ENCODE results near the gene ARHGAP42. TPM values are rescaled to one million over a fixed set of nuclear protein-coding genes. Genes with fewer than 3 reads are reported as not detected.

The ARHGAP42 gene
- total and polyA plus RNA-seq, 10 of the 15 experiments (the other 5 are each of a cell fraction or from before 2014, with no cell fraction given) = 1.8 to 6.3 (median 3.2) TPM

GRCh38 chr11:100769617-100770016 is 82.5 kb downstream of the ARHGAP42 start (continued):
- TF ChIP-seq SUZ12 (IDR thresholded peaks at IDR 0.05; ENCODE audit: unreplicated experiment) (no peak), ZNF687 (IDR thresholded peaks at IDR 0.05) (no peak), MXI1 (IDR thresholded peaks at IDR 0.05; ENCODE audit: low read depth, low read length) (no peak)

GRCh38 chr11:100774132-100774531 is 87.0 kb downstream of the ARHGAP42 start:
- Histone ChIP-seq H3K9ac (ENCODE audit: control insufficient read depth, insufficient read depth, low read length) (no peak overlapping the region), H3K4me1 (ENCODE audit: control insufficient read depth, insufficient read depth, low read length) (no peaks in the 10 kb centered on the region), H2AFZ (ENCODE audit: control insufficient read depth, low read depth, low read length) (no peak overlapping the region), H4K20me1 (ENCODE audit: control insufficient read depth, insufficient read depth) (no peaks in the 10 kb centered on the region), H3K27ac (ENCODE audit: control insufficient read depth, insufficient read depth) (no peak overlapping the region), H3K4me3 (no peak overlapping the region), H3K79me2 (ENCODE audit: control insufficient read depth, insufficient read depth, low read length) (no peaks in the 10 kb centered on the region), H3K36me3 (ENCODE audit: control insufficient read depth in 2 of 2, insufficient read depth in 2 of 2, low read length in 1 of 2) (no peaks in the 10 kb centered on the region), H3K27me3 (replicated peaks in 1 of 2; ENCODE audit: control insufficient read depth in 2 of 2, insufficient read depth in 2 of 2, low read length in 1 of 2) (no peaks in the 10 kb centered on the region), H3K4me2 (ENCODE audit: control insufficient read depth, insufficient read depth) (no peak overlapping the region), H3K9me3 (replicated peaks; ENCODE audit: control insufficient read depth, insufficient read depth, low read length) (no peaks in the 10 kb centered on the region)
- SMC1A ChIA-PET (ENCODE audit: uncharacterized antibody, unreplicated experiment) = interaction anchor here (0.6 to 1.1 kb wide), 2 partner anchors 29 to 51 kb away, joined by 3 read pairs; no protein-coding TSS in a partner anchor
- intact Hi-C loops (cut with micrococcal nuclease; ENCODE audit: unreplicated experiment) = no loop called here
- POLR2A ChIA-PET = no interaction called here
- no TSS peak for BruUV-seq (replicated peaks)
- DNase-seq (ENCODE audit: low read depth, low spot score) = no peak
- CTCF ChIA-PET = interaction anchor here (0.5 to 0.8 kb wide), 2 partner anchors 10 to 54 kb away, joined by 3 to 4 read pairs; no protein-coding TSS in a partner anchor
- WGBS (ENCODE audit: insufficient coverage, insufficient replicate concordance, low lambda C conversion rate, missing lambda C conversion rate) = 79% methylated on average over 7 of the region's 7 CpGs
- FAIRE-seq = no peak
- no peak for ATAC-seq
- RAD21 ChIA-PET (ENCODE audit: unreplicated experiment) = no interaction called here
- in situ Hi-C loops (cut with MboI) = no loop called here
- TF ChIP-seq ZBTB4 (CRISPR knock-in tag; IDR thresholded peaks at IDR 0.05) (no peak), CBX5 (IDR thresholded peaks at IDR 0.05; ENCODE audit: low read depth) (no peak), MTA3 (IDR thresholded peaks at IDR 0.05; ENCODE audit: borderline replicate concordance, low read length) (no peak), ZBTB40 (IDR thresholded peaks at IDR 0.05; ENCODE audit: borderline replicate concordance) (no peak), FOXM1 (IDR thresholded peaks at IDR 0.05; ENCODE audit: low read depth, low read length) (no peak), ZNF24 (IDR thresholded peaks at IDR 0.05) (no peak), TCF7 (IDR thresholded peaks at IDR 0.05; ENCODE audit: borderline replicate concordance) (no peak), POLR2AphosphoS5 (IDR thresholded peaks at IDR 0.05; ENCODE audit: low read length) (no peak), BRCA1 (IDR thresholded peaks at IDR 0.05; ENCODE audit: low read depth, low read length) (no peak)

All from GM12878 (cell line).